ENCODE data around the gene LGALS7. TPM values are rescaled to one million over a fixed set of nuclear protein-coding genes. Genes with fewer than 3 reads are reported as not detected.
"Not testable (repeated sequence)": the region's sequence is repeated elsewhere in the genome, so short reads cannot be mapped to it uniquely, and the experiment has no call there.

LGALS7 gene
- not detected for total RNA-seq

GRCh38 chr19:38773469-38774177 lies at the start of gene LGALS7:
TSS of gene LGALS7 (minus strand) at chr19:38773517. CDS start at chr19:38773492, 25 bp downstream.
- Mint-ChIP-seq H3K27ac (no peak within 1 kb of the TSS), H3K36me3 (no peaks in the 10 kb centered on the region), H3K4me3 (no peak within 1 kb of the TSS)

DNA sequence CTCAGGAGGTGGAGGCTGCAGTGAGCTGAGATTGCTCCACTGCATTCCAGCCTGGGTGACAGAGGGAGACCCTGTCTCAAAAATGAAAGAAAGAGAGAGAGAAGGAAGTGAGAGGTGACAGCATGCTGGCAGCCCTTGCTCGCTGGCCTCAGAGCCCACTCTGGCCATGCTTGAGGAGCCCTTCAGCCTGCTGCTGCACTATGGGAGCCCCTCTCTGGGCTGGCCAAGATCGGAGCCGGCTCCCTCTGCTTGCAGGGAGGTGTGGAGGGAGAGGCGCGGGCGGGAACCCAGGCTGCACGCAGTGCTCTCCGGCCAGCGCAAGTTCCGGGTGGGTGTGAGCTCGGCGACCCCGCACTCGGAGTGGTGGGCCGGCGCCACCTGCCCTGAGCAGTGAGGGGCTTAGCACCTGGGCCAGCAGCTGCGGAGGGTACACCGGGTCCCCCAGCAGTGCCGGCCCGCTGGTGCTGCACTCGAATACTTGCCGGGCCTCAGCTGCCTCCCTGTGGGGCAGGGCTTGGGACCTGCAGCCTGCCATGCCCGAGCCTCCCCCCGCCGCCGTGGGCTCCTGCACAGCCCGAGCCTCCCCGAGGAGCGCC lies 48.0 kb upstream of the LGALS7 start:
- H3K4me1 Mint-ChIP-seq; H3K27ac Mint-ChIP-seq; H3K9me3 Mint-ChIP-seq; DNase-seq; H3K4me3 Mint-ChIP-seq; ATAC-seq (ENCODE audit: low read depth); H3K27me3 Mint-ChIP-seq; POLR2A ChIA-PET: not testable (repeated sequence)
- peaks cover 37% of the 10 kb centered on the region for H3K36me3 Mint-ChIP-seq

More at GRCh38 chr19:38773469-38774177, at the start of gene LGALS7:
- DNase-seq (no peak), ATAC-seq (ENCODE audit: low read depth) (no peak)
- Mint-ChIP-seq H3K27me3 (peaks cover under 1% of the 10 kb centered on the region), H3K9me3 (no peaks in the 10 kb centered on the region), H3K4me1 (peaks cover 6% of the 10 kb centered on the region)
- POLR2A ChIA-PET: no interaction called here

DNA sequence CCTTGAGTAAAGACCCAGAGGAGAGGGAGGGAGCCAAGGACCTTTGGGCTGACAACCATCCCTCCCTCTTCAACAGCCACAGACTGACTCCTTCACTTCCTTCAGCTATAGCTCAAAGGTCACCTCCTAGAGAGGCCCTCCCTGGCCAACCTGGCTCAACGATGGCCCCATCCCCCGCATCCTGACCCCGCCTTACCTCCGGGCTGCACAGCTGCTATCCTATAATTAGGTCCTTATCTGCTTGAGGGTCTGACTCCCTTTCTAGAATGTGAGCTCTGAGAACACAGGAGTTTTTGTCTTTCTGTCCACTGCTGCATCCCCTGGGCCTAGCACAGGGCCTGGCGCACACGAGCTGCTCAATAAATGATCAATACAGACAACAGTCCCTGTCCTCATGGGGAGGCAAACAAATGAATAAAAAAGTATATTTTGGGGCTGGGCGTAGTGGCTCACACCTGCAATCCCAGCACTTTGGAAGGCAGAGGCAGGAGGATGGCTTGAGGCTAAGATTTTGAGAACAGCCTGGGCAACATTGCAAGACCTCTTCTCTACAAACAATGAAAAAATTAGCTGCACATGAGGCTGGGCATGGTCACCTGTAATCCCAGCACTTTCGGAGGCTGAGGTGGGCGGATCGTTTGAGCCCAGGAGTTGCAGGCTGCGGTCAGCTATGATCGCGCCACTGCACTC lies 46.1 kb upstream of the LGALS7 start:
- Mint-ChIP-seq H3K27ac (peak overlapping the region; percentile 31), H3K36me3 (peaks cover 33% of the 10 kb centered on the region), H3K4me1 (no peaks in the 10 kb centered on the region), H3K9me3 (no peaks in the 10 kb centered on the region), H3K27me3 (no peaks in the 10 kb centered on the region), H3K4me3 (no peak overlapping the region)
- POLR2A ChIA-PET: no interaction called here
- ATAC-seq (ENCODE audit: low read depth): no peak
- DNase-seq: no peak

GRCh38 chr19:38817081-38817480 lies 43.8 kb upstream of the LGALS7 start:
- no peaks in the 10 kb centered on the region for H3K27me3 Mint-ChIP-seq
- no peak overlapping the region for H3K27ac Mint-ChIP-seq
- H3K36me3 Mint-ChIP-seq: peaks cover 11% of the 10 kb centered on the region
- DNase-seq (no peak), ATAC-seq (ENCODE audit: low read depth) (no peak)
- H3K9me3 Mint-ChIP-seq: no peaks in the 10 kb centered on the region
- no peaks in the 10 kb centered on the region for H3K4me1 Mint-ChIP-seq
- no peak overlapping the region for H3K4me3 Mint-ChIP-seq
- POLR2A ChIA-PET: no interaction called here

GRCh38 chr19:38816131-38816750 lies 42.9 kb upstream of the LGALS7 start:
- no peak for DNase-seq
- Mint-ChIP-seq H3K27me3 (no peaks in the 10 kb centered on the region), H3K36me3 (peaks cover 8% of the 10 kb centered on the region), H3K4me3 (no peak overlapping the region), H3K27ac (no peak overlapping the region), H3K9me3 (no peaks in the 10 kb centered on the region), H3K4me1 (no peaks in the 10 kb centered on the region)
- no peak for ATAC-seq (ENCODE audit: low read depth)
- POLR2A ChIA-PET: no interaction called here

DNA sequence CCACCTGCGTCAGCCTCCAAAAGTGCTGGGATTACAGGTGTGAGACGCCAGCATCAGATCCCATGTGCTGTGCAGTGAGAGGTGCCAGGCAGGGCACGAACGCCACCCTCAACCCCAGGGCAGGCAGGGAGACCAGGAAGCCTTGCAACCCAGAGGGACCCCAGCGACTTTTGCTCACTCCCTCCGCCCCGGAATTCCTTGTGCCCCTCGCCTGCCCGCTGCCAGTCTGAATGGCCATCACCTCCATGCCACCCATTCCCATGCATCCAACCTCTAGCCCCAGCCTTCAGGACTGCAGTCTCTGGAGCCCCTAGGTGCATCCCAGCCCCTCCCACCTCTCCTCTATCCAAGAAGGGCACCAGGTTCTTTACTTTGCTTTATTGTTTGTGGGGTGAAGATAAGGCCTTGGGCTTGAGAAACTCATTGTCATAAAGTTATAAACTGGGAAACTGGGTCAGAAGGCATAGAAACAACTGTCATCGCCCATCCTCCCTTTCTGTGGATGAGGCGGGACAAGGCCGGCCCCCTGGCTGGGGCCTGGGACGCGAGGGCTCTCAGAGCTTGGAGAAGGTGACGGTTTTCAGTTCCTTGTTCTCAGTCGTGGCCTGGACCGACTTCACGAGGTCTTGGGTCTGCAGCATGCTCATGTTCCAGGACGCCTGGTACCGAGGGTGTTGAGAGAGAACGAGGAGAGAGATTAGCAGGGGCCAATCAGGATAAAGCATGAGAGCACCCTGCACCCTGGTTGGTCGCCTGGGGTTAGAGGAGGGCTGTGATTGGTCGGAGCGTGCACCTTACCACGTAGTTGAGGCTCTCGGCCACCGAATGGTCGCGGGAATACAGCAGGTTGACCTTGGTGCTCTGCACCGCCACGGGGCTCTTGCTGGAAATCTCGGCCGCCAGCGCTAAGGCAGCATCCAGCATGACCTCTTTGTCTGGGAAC lies 42.0 kb upstream of the LGALS7 start:
- no peak overlapping the region for H3K4me3 Mint-ChIP-seq
- H3K36me3 Mint-ChIP-seq: peaks cover 7% of the 10 kb centered on the region
- no peaks in the 10 kb centered on the region for H3K4me1 Mint-ChIP-seq
- DNase-seq: no peak
- POLR2A ChIA-PET: no interaction called here
- H3K27ac Mint-ChIP-seq: no peak overlapping the region
- no peak for ATAC-seq (ENCODE audit: low read depth)
- H3K27me3 Mint-ChIP-seq: no peaks in the 10 kb centered on the region
- H3K9me3 Mint-ChIP-seq: no peaks in the 10 kb centered on the region

DNA sequence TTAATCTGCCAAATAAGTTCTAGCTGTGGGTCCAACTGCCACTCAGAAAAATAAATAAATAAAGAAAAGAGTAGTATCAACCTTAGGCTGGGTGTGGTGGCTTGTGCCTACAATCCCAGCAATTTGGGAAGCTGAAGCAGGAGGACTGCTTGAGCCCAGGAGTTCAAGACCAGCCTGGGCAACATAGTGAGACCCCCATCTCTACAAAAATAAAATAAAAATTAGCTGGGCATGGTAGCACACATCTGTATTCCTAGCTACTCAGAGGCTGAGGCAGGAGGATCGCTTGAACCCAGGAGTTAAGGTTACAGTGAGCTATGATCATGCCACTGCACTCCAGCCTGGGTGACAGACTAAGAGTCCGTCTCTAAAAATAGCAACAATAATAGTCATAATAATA lies 40.6 kb upstream of the LGALS7 start:
- H3K9me3 Mint-ChIP-seq; H3K4me1 Mint-ChIP-seq; H3K36me3 Mint-ChIP-seq; H3K27me3 Mint-ChIP-seq; H3K4me3 Mint-ChIP-seq; H3K27ac Mint-ChIP-seq; POLR2A ChIA-PET; DNase-seq; ATAC-seq (ENCODE audit: low read depth): not testable (repeated sequence)

DNA sequence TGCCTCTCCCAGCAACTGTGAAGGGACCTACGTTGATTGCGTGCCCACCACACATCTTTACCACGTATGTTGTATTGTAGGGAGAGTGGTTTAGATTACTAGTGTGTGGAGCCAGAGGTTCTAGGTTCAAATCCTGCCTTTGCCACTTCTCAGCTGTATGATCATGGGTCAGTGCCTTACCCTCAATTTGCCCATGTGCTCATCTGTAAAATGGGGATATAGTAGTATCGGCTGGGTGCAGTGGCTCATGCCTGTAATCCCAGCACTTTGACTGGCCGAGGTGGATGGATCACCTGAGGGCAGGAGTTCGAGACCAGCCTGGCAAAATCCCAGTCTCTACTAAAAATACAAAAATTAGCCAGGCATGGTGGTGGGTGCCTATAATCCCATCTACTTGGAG lies 40.0 kb upstream of the LGALS7 start:
- ATAC-seq (ENCODE audit: low read depth): no peak
- Mint-ChIP-seq H3K27me3 (no peaks in the 10 kb centered on the region), H3K36me3 (peaks cover 7% of the 10 kb centered on the region), H3K4me3 (no peak overlapping the region), H3K9me3 (no peaks in the 10 kb centered on the region), H3K4me1 (no peaks in the 10 kb centered on the region), H3K27ac (no peak overlapping the region)
- POLR2A ChIA-PET: interaction anchor here (2.8 kb wide), 1 partner anchor 19 kb away, joined by 7 read pairs; the partner anchor contains the start of gene ECH1
- no peak for DNase-seq

DNA sequence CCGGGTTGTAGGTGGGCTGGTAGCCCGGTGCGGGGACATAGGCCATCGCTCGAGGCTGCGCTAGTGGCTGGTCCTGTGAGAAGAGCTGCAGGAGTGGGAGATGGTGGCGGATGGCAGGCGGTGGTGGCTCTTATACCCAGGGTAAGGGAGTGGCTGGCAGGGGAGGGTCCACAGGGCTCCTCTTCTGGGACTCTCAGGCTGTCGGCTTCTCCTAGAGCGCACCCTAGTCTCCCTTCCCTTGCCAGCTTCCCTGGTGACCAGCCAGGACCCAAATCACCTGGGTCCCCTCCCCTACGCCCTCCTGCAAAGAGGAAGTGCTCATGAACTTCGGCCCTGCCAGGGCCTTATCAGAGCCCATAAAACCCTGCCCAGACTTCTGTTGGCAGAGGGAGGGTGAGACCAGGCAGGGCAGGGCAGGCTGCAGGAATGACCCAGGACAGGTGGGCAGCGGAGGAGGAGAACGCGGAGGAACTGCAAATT lies 39.6 kb upstream of the LGALS7 start, which contains the start of gene LGALS4:
Gene LGALS4, minus strand, starts transcription at position 105 of the 480 bp plus-strand sequence. Its CDS starts 59 bp downstream, at position 46.
- Mint-ChIP-seq H3K36me3 (peaks cover 7% of the 10 kb centered on the region), H3K4me1 (no peaks in the 10 kb centered on the region), H3K27ac (no peak within 1 kb of the TSS), H3K27me3 (no peaks in the 10 kb centered on the region), H3K9me3 (no peaks in the 10 kb centered on the region), H3K4me3 (no peak within 1 kb of the TSS)
- DNase-seq: no peak
- no peak for ATAC-seq (ENCODE audit: low read depth)
- POLR2A ChIA-PET: interaction anchor here (0.6 to 2.8 kb wide), 2 partner anchors 10 to 19 kb away, joined by 3 to 7 read pairs; partner anchors contain the start of gene ECH1

- POLR2A ChIA-PET: interaction anchor here (0.6 to 2.8 kb wide), 3 partner anchors 9 to 20 kb away, joined by 3 to 7 read pairs (median 3); partner anchors contain the start of gene ECH1
- no peaks in the 10 kb centered on the region for H3K9me3 Mint-ChIP-seq
- H3K36me3 Mint-ChIP-seq: peaks cover 7% of the 10 kb centered on the region
- ATAC-seq (ENCODE audit: low read depth): no peak
- H3K27me3 Mint-ChIP-seq: no peaks in the 10 kb centered on the region
- H3K4me1 Mint-ChIP-seq: no peaks in the 10 kb centered on the region
- H3K4me3 Mint-ChIP-seq: no peak overlapping the region
- no peak overlapping the region for H3K27ac Mint-ChIP-seq
- no peak for DNase-seq
Measured at GRCh38 chr19:38812009-38812840, 38.9 kb upstream of the LGALS7 start.

GRCh38 chr19:38809592-38810252 lies 36.4 kb upstream of the LGALS7 start:
- no peaks in the 10 kb centered on the region for H3K9me3 Mint-ChIP-seq
- peaks cover 2% of the 10 kb centered on the region for H3K36me3 Mint-ChIP-seq
- no peaks in the 10 kb centered on the region for H3K27me3 Mint-ChIP-seq
- ATAC-seq (ENCODE audit: low read depth): no peak
- peaks cover 6% of the 10 kb centered on the region for H3K4me1 Mint-ChIP-seq
- H3K4me3 Mint-ChIP-seq: no peak overlapping the region
- H3K27ac Mint-ChIP-seq: peak overlapping the region; percentile 61
- POLR2A ChIA-PET: interaction anchor here (0.7 kb wide), 1 partner anchor 74 kb away, joined by 3 read pairs; no protein-coding TSS in a partner anchor
- no peak for DNase-seq

Measured in activated naive CD8-positive, alpha-beta T cell treated with anti-CD3 and anti-CD28 coated beads, Interleukin-2, amount 10 ng/mL, durations not matched to agents 7 days and 5 days (primary cell).